ENCODE data around the gene CHD1.

GRCh38 chr5:98891591-98891990 is 37.2 kb downstream of the CHD1 start:
- no peak for TF ChIP-seq POLR2AphosphoS5 (IDR thresholded peaks at IDR 0.05; ENCODE audit: low read depth, low read length)
- TF ChIP-seq TAF1 (IDR thresholded peaks at IDR 0.05; ENCODE audit: borderline replicate concordance, low read depth, low read length), result no peak
- no peak for TF ChIP-seq POLR2A (IDR thresholded peaks at IDR 0.05; ENCODE audit: low read depth, low read length)
